Right cardiac atrium (tissue), 5 donors: ENCODE results near the gene MTPN. TPM values are rescaled to one million over a fixed set of nuclear protein-coding genes. Genes with fewer than 3 reads are reported as not detected.

Experiments used
- ATAC-seq, 2 donors: fragments of 200-7000 bp; cut with Tn5 transposase; one replicate each; pipeline versions ENCODE4 v1.8.0 to v1.9.1; 2020; ENCODE audit warnings: moderate library complexity in 2 of 2, mild to moderate bottlenecking in 1 of 2
- DNase-seq, 3 donors: peaks; one replicate each; pipeline ENCODE4 v3.0.0-alpha.2; 2020
- H3K27ac ChIP-seq: one replicate; pipeline ENCODE4 v1.5.1; 2013; ENCODE audit warnings: mild to moderate bottlenecking, low read length, control low read depth, moderate library complexity
- H3K27me3 ChIP-seq: one replicate; pipeline ENCODE4 v1.6.1; 2013; ENCODE audit not compliant: control insufficient read depth, insufficient read depth
- H3K4me1 ChIP-seq: one replicate; pipeline ENCODE4 v1.6.1; 2013; ENCODE audit warnings: low read length; ENCODE audit not compliant: control insufficient read depth, insufficient read depth
- H3K4me3 ChIP-seq: one replicate; pipeline ENCODE4 v1.5.1; 2013; ENCODE audit warnings: low read length, control low read depth
- H3K9me3 ChIP-seq: one replicate; pipeline ENCODE4 v1.6.1; 2013; ENCODE audit warnings: low read length; ENCODE audit not compliant: control insufficient read depth
- WGBS: extraction: QIAGEN DNeasy Blood & Tissue Kit; methylation state at CpG from one replicate; pipeline ENCODE4 v1.1.7; 2013; 5-methylcytosine and 5-hydroxymethylcytosine counted together
- intact Hi-C, 4 donors: fragments of 100-400 bp; cut with DNase I; formaldehyde crosslinking; loops; one replicate each; pipeline versions ENCODE4 v1.11.0 to v1.14.0; 2022 to 2023
- polyA plus RNA-seq: library from polyadenylated mRNA; stranded (reverse); fragments of 200-250 nt; gene quantifications from one replicate; pipeline ENCODE4 v1.2.3, GENCODE V29; 2013
- total RNA-seq, 4 donors: library from RNA; stranded (reverse); fragmentation: NEBNext Ultra II Directional; extraction: Animal tissue kit (Norgen Biotek cat#: 25700); gene quantifications; one replicate each; pipeline ENCODE4 v1.2.1, GENCODE V29; 2021
- donor health status: healthy with polysubstance abuse.
- donor health status: DM: no; HTN: yes; CAD: no.
- donor health status: DM: no; HTN: no; CAD: no.
- donor health status: DM: no; HTN: yes; CAD: no; lungs with severe emphysema.
- donor health status: DM: yes; HTN: yes; CAD: no.

Gene MTPN
- total and polyA plus RNA-seq, 5 donors = 64.6 to 128 (median 122) TPM

- no peak for ATAC-seq
- Histone ChIP-seq H3K9me3 (no peaks in the 10 kb centered on the region), H3K4me1 (peaks cover 4% of the 10 kb centered on the region), H3K27me3 (no peaks in the 10 kb centered on the region), H3K27ac (no peak overlapping the region), H3K4me3 (no peak overlapping the region)
- intact Hi-C loops = loop anchor here in 1 of 4 donors (10.0 kb wide), 1 partner anchor 306 kb away; the partner anchor contains the start of gene STMP1
- 61% methylated on average over 1 of the region's 1 CpG for WGBS
- DNase-seq = no peak
Measured at GRCh38 chr7:135970682-135971365, 6.3 kb downstream of the MTPN start.

DNA sequence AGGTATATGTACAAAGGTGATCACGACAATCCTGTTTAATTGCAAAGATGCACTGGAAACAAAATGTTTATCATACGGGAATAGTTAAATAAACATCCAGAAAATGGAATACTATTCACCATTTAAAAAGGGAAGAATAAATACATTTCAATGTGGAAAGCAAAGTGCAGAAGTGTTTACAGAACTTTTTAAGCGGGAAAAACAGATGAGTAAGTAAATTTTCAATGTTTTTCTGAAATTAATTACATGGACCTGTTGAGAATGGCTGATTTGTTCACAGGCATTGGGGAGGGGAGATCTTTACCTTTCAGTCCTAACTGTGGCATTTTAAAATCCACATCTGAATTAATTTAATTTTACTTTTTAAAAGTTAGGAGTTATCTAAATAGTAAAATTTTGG, 7.1 kb downstream of the MTPN start:
- no peak overlapping the region for H3K27ac ChIP-seq
- H3K4me3 ChIP-seq = no peak overlapping the region
- no peak for ATAC-seq
- WGBS = 97% methylated on average over 3 of the region's 3 CpGs
- H3K4me1 ChIP-seq = peaks cover 4% of the 10 kb centered on the region
- no peak for DNase-seq
- H3K27me3 ChIP-seq = no peaks in the 10 kb centered on the region
- intact Hi-C loops = loop anchor here in 1 of 4 donors (10.0 kb wide), 1 partner anchor 305 kb away; the partner anchor contains the start of gene STMP1
- no peaks in the 10 kb centered on the region for H3K9me3 ChIP-seq

DNA sequence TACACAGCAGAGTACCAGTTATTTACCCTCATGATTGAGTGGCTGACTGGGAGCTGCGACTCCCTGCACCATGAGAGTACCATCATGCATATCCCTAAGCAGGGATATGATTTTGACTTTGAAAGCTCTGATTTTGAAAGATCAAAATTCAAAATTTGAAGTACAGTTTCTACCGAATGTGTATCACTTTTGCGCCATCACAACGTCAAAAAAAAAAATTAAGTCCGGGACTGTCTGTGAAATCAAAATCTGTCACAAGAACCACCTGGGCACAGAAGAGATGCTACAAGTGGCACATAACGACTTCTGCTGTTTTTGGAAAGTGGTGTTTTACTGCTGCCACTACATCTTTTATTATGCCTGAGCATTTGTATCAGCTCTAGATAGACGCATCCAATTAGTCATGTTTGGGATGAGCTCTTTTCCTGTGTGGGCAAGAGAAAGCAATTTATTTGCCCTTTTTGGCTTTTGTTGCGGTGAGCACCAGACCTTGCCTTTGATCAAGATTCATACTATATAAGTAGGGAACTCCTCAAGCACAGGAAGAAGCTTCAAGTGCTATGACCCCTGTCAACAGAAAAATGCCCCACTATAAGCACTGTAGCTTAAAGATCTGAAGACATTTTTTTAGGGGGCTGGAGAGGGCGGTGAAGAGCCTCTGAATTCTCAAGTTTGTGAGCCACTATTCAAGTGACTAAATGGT, 10.7 kb downstream of the MTPN start:
- WGBS = 77% methylated on average over 9 of the region's 9 CpGs
- H3K9me3 ChIP-seq = no peaks in the 10 kb centered on the region
- ATAC-seq = no peak

DNA sequence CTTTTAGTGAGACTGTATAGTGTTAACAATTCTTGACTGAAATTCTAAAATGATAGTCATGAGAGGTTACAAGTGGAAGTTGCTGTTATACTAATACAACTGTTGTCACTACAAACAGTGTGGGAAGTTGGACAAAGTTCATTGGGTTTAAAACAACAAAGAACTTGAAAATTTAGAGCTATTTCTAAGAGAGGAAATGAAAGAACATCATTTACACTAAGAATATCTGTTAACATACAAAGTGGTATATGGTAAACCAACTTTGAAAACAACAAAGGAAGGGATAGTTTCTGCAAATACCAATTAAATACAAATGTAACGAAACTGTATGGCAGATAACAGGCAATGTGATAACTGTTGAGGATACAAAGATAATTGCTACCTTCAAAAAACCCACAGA, 11.6 kb downstream of the MTPN start:
- Histone ChIP-seq H3K4me1 (peaks cover 4% of the 10 kb centered on the region), H3K27me3 (no peaks in the 10 kb centered on the region), H3K27ac (no peak overlapping the region), H3K4me3 (no peak overlapping the region), H3K9me3 (no peaks in the 10 kb centered on the region)
- 76% methylated on average over 1 of the region's 1 CpG for WGBS
- DNase-seq = no peak
- intact Hi-C loops = no loop called here
- ATAC-seq = no peak

More for the DNA sequence above, 10.7 kb downstream of the MTPN start:
- no peak overlapping the region for H3K4me3 ChIP-seq
- H3K4me1 ChIP-seq = peaks cover 4% of the 10 kb centered on the region
- no peaks in the 10 kb centered on the region for H3K27me3 ChIP-seq
- intact Hi-C loops = no loop called here
- no peak for DNase-seq
- H3K27ac ChIP-seq = no peak overlapping the region

DNA sequence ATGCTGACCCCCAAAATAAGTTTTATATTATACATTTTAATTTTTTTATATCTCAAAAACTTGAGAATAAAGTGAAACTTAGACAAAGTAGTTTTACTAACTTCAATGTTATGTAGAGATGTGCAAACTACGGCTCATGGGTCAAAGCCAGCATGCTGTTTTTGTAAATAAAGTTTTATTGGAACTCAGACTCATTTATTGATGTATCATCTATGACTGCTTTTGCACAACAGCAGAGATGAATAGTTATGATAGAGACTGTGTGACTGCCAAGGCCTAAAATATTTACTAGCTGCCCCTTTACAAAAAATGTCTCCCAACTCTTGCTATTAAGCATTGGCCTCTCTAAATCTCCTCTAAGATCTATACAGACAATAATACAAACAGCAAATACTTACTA, 12.4 kb downstream of the MTPN start:
- intact Hi-C loops = no loop called here
- H3K9me3 ChIP-seq = no peaks in the 10 kb centered on the region
- ATAC-seq (no peak), DNase-seq (no peak)
- no peak overlapping the region for H3K27ac ChIP-seq
- whole genome bisulfite sequencing = 92% methylated on average over 1 of the region's 1 CpG
- no peak overlapping the region for H3K4me3 ChIP-seq
- peaks cover 4% of the 10 kb centered on the region for H3K4me1 ChIP-seq
- no peaks in the 10 kb centered on the region for H3K27me3 ChIP-seq

- peak in 1 of 2 donors; percentile 54 for ATAC-seq
- intact Hi-C loops = no loop called here
- DNase-seq = no peak
- WGBS = 25% methylated on average over 2 of the region's 2 CpGs
- no peak overlapping the region for H3K27ac ChIP-seq
- no peaks in the 10 kb centered on the region for H3K9me3 ChIP-seq
- no peak overlapping the region for H3K4me3 ChIP-seq
- H3K27me3 ChIP-seq = no peaks in the 10 kb centered on the region
- H3K4me1 ChIP-seq = peaks cover 4% of the 10 kb centered on the region
Measured at GRCh38 chr7:135964274-135964673, 12.9 kb downstream of the MTPN start.

DNA sequence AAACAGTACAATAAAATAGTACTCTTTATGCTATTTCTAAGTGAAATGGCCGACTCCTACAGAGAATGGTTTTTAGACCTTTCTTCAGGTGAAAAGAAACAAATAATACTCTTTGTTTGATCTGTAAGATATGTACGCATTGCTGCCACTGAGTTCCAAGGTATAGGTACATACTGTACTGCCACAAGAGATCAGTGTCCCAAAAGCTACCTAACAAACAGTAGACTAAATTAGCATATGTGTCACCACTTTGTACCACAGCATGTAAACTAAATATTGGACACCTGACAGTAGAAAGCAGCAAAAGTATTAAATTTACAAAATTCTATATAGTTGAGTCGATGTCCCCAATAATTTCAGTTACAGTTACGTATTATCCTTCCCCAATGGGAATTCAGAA, 14.4 kb downstream of the MTPN start:
- 93% methylated on average over 4 of the region's 4 CpGs for WGBS
- Histone ChIP-seq H3K27me3 (no peaks in the 10 kb centered on the region), H3K4me3 (no peak overlapping the region), H3K9me3 (no peaks in the 10 kb centered on the region), H3K4me1 (peaks cover 4% of the 10 kb centered on the region), H3K27ac (no peak overlapping the region)
- intact Hi-C loops = no loop called here
- DNase-seq = no peak
- ATAC-seq = no peak

DNA sequence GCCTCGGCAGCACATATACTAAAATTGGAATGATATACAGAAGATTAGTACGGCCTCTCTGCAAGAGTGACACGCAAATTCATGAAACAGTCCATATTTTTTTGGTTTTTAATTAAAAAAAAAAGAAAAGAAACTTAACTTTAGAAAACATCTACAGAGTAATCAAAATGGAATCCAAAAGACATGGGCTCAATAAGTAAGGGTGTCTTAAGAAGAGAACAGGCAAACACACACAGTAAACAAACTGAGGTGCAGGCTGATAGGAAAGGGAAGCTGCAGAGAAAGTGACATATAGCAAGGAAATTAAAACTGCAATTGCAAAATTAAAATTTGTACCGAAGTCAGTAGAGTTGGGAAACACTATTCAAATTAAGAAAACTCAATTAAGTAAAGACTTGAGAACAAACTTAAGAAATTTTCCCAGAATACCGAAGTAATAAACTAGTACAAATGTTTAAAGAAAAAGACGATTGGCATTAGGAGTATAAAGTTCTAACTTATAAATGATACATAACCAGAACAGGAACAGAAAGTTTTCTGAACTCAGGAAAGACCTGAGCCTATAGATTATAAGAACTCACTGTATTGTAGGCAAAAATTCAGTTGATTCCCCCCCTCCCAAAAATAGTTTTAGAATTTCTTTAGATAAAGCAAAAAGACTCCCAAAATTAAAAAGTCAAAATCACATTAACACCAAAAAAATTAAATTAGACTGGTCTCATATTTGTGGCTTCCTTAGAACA, 16.3 kb downstream of the MTPN start:
- no peaks in the 10 kb centered on the region for H3K9me3 ChIP-seq
- H3K4me3 ChIP-seq = no peak overlapping the region
- H3K4me1 ChIP-seq = no peaks in the 10 kb centered on the region
- WGBS = 86% methylated on average over 6 of the region's 6 CpGs
- no peaks in the 10 kb centered on the region for H3K27me3 ChIP-seq
- ATAC-seq (no peak), DNase-seq (no peak)
- intact Hi-C loops = no loop called here
- H3K27ac ChIP-seq = no peak overlapping the region

GRCh38 chr7:135959646-135960363, 17.4 kb downstream of the MTPN start:
- ATAC-seq = no peak
- Histone ChIP-seq H3K4me1 (no peaks in the 10 kb centered on the region), H3K27ac (no peak overlapping the region), H3K9me3 (no peaks in the 10 kb centered on the region), H3K27me3 (no peaks in the 10 kb centered on the region), H3K4me3 (no peak overlapping the region)
- no peak for DNase-seq
- intact Hi-C loops = no loop called here

- H3K4me1 ChIP-seq = no peaks in the 10 kb centered on the region
- WGBS = 97% methylated on average over 1 of the region's 1 CpG
- no peak overlapping the region for H3K27ac ChIP-seq
- H3K9me3 ChIP-seq = no peaks in the 10 kb centered on the region
- DNase-seq (no peak), ATAC-seq (no peak)
- H3K4me3 ChIP-seq = no peak overlapping the region
- no peaks in the 10 kb centered on the region for H3K27me3 ChIP-seq
- intact Hi-C loops = no loop called here
Measured at GRCh38 chr7:135958173-135958572, 19.0 kb downstream of the MTPN start.
